HG03442 (cell line): Measurements from ENCODE around the gene NCCRP1.
"Not testable (repeated sequence)": the region's sequence is repeated elsewhere in the genome, so short reads cannot be mapped to it uniquely, and the experiment has no call there.

Experiments
- ATAC-seq: cut with Tn5 transposase; IDR thresholded peaks from one replicate; pipeline ENCODE4 v1.9.1; 2021; ENCODE audit warnings: mild to moderate bottlenecking, moderate library complexity; ENCODE audit not compliant: unreplicated experiment

Gene NCCRP1

DNA sequence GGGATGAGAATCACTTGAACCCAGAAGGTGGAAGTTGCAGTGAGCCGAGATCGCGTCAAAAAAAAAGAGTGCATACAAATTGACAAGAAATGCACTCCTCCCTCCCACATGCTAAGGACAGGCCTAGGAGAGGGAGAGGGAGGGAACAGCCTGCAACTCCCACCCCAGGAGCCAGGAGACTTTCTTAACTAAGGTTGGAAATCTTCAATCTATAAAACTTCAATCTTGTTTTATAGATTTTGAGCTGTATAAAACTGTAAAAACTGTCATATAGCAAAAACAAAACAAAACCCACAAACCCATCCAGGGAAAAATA is 8.6 kb downstream of the NCCRP1 start:
- ATAC-seq: no peak

DNA sequence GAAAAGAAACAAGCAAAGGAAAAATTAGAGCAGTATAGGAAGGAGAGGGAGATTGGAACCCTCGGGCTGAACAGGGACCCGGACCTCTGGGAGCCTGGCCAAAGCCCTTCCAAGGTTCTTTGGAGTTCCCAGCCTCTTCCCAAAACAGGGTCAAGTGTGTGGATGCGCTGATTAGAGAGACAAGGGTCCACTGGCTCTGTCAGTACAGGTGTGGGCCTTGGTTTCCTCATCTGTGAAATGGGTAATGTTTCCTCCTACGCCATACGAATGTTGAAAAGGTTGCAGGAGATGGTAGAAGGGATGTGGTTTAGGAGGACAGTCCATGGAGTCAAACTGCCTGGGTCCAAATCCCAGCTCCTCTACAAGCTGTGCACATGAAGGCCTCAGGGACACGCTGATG is 9.4 kb downstream of the NCCRP1 start:
- no peak for ATAC-seq

- no peak for ATAC-seq
These were observed 10.6 kb downstream of the NCCRP1 start for GRCh38 chr19:39207293-39207836.

DNA sequence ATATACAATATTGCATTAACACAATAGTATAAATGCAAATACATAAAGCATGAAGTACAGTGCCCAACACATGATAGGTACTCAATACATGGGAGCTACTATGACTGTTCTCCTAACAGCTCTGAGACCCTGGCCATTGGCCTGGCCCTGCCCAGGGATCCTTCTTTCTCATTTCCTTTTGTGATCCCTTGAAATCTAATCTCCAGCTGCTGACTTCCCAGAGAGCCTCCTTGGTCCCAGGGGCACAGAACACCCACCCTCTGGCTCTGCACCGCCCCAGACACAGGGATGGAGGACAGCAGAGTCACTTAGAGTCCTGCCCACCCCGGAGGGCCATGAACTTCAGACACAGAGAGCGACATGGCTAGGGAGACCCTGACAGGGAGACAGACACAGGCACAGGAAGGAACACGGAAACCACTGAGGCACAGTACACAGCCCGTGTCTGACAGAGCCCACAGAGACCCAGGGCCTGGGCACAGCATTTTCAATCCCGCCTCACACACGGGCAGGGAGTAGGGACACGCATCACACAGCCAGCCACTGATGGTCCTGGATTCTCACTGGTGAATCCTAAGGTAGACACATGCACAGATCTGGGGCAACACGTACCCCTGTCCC is 11.5 kb downstream of the NCCRP1 start:
- ATAC-seq: no peak

- ATAC-seq: no peak
These were observed 12.4 kb downstream of the NCCRP1 start for GRCh38 chr19:39209196-39209595.

DNA sequence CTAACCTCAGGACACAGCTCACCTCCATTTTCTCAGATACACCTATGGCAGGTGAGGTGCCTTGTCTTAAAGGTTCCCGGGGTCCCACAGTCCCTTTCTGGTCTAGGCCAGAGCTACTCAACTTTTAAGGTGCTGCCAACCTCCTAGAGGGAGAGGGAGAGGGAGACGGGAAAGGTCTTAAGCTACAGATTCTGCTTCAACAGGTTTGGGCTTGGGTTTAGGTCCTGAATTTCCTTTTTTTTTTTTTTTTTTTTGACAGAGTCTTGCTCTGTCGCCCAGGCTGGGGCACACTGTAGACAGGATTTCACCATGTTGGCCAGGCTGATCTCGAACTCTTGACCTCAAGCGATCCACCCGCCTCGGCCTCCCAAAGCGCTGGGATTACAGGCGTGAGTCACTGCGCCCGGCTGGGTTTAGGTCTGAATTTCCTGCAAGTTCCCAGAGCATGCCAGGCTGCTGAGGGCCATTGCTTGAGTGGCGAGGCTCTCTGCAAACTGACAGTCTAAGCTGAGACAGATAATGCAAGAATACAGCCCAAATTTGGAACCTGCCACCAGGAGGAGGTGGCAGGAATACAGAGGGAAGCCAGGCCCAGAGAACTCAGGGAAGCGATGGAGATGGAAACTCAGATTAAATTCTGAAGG is 15.1 kb downstream of the NCCRP1 start:
- ATAC-seq: no peak

GRCh38 chr19:39212375-39212742 is 15.6 kb downstream of the NCCRP1 start:
- no peak for ATAC-seq

DNA sequence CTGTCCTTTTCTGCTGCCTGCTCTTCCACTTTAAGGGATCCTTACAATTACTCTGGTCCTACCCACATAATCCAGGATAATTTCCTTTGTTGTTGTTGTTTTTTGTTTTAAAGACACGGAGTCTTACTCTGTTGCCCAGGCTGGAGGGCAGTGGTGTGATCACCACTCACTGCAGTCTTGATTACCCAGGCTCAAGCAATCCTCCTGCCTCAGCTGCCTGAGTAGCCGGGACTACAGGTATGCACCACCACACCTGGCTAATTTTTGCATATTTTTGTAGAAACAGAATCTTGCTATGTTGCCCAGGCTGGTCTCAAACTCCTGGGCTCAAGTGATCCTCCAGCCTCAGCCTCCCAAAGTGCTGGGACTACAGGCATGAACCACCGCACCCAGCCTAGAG is 18.6 kb downstream of the NCCRP1 start:
- ATAC-seq: not testable (repeated sequence)

DNA sequence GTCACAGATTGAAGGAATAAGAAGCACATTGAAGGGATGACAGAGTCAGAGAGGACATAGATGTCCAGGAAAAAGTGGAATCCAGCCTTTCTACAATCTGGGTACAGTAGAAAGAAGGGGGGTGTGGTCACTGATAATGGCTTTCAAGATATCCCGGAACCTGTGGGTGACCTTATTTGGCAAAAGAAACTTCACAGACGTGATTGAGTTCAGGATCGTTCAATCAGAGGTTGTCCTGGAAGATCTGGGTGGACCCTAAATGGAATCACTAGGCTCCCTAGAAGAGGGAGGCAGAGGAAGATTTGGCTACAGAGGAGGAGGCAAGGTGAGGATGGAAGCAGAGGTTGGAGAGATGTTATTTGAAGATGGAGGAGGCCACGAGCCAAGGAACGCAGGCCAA is 20.3 kb downstream of the NCCRP1 start:
- ATAC-seq: no peak

- no peak for ATAC-seq
These were observed 21.7 kb downstream of the NCCRP1 start for GRCh38 chr19:39218230-39219007.

- not testable (repeated sequence) for ATAC-seq
These were observed 22.3 kb downstream of the NCCRP1 start for GRCh38 chr19:39219108-39219507.

- ATAC-seq: no peak
These were observed 27.0 kb downstream of the NCCRP1 start for GRCh38 chr19:39223703-39224279.

- ATAC-seq: no peak
These were observed 28.1 kb downstream of the NCCRP1 start for GRCh38 chr19:39224910-39225309.

- ATAC-seq: no peak
These were observed 33.5 kb downstream of the NCCRP1 start for GRCh38 chr19:39230096-39230764.

GRCh38 chr19:39232708-39233107 is 35.9 kb downstream of the NCCRP1 start:
- ATAC-seq: no peak

DNA sequence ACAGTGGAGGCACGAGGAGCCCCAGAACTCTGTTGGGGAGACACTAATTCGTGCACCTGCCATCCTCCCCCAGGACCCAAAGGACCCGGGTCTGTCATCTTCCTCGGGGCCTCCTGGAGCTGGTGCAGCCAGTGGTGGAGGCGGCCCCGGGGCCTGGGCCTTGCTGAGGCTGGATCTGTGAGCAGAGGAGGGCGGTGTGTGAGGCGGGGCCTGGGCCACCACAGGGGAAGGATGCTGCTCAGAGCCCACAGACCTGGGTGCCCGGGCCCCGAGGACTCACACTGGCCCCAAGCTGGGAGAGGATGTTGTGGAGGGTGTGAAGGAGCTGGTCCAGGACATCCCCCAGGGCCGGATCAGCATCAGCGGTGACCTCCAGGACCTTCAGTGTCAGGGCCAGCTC is 39.8 kb downstream of the NCCRP1 start:
- ATAC-seq: no peak

GRCh38 chr19:39237200-39238184 is 40.7 kb downstream of the NCCRP1 start:
- peak; percentile 75 for ATAC-seq

DNA sequence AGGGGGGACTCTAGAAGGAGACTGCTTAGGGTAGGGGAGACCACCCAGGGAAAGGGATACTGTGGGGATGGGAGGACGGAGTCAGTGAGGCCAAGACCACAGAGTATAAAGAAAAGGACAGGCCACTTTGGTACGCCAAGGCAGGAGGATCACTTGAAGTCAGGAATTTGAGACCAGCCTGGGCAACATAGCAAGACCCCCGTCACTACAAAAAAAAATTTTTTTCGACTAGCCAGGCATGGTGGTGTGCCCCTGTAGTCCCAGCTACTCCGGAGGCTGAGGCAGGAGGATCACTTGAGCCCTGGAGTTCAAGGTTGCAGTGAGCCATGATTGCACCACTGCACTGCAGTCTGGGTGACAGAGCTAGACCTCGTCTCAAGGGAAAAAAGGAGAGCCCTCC is 41.4 kb downstream of the NCCRP1 start:
- no peak for ATAC-seq

DNA sequence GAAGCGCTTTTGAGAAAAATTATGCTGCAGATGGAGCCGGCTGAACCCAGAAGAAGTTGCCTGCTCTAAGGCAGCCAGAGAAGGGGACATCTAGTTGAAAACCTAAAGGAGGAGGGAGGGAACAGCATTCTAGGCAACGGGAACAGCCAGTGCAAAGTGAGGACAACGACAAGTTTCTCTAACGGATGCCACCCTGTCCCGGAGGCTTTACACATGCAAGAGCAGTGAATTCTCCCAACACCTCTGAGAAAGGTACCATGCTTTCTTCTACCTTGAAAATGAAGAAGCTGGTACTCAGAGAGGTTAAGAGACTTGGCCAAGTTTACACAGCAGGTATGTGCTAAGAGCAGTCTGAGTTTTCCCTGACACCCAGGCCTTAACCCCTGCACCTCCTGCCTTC is 42.2 kb downstream of the NCCRP1 start:
- ATAC-seq: no peak

GRCh38 chr19:39240421-39240820 is 43.7 kb downstream of the NCCRP1 start:
- ATAC-seq: no peak
